Measurements from ENCODE around the gene ATP8B4.
"Not testable (repeated sequence)": the region's sequence is repeated elsewhere in the genome, so short reads cannot be mapped to it uniquely, and the experiment has no call there.

The ATP8B4 gene

GRCh38 chr15:50107591-50108408 lies 11.2 kb downstream of the ATP8B4 start:
- DNase-seq = no peak

- no peak for DNase-seq
Measured at GRCh38 chr15:50107157-50107556, 11.9 kb downstream of the ATP8B4 start.

GRCh38 chr15:50106457-50106856 lies 12.6 kb downstream of the ATP8B4 start:
- no peak for DNase-seq

- no peak for DNase-seq
Measured at GRCh38 chr15:50100486-50100885, 18.5 kb downstream of the ATP8B4 start.

- no peak for DNase-seq
Measured at GRCh38 chr15:50098545-50098944, 20.5 kb downstream of the ATP8B4 start.

- DNase-seq = no peak
Measured at GRCh38 chr15:50095938-50096821, 22.9 kb downstream of the ATP8B4 start.

GRCh38 chr15:50089386-50089785 lies 29.6 kb downstream of the ATP8B4 start:
- DNase-seq = not testable (repeated sequence)

GRCh38 chr15:50084932-50085331 lies 34.1 kb downstream of the ATP8B4 start:
- DNase-seq = no peak

GRCh38 chr15:50083424-50084025 lies 35.5 kb downstream of the ATP8B4 start:
- DNase-seq = no peak

- DNase-seq = no peak
Measured at GRCh38 chr15:50082066-50082465, 37.0 kb downstream of the ATP8B4 start.

- no peak for DNase-seq
Measured at GRCh38 chr15:50077651-50078050, 41.4 kb downstream of the ATP8B4 start.

GRCh38 chr15:50077176-50077575 lies 41.9 kb downstream of the ATP8B4 start:
- DNase-seq = no peak

GRCh38 chr15:50075319-50075718 lies 43.7 kb downstream of the ATP8B4 start:
- DNase-seq = no peak

GRCh38 chr15:50071551-50072258 lies 47.3 kb downstream of the ATP8B4 start:
- DNase-seq = no peak

- DNase-seq = no peak
Measured at GRCh38 chr15:50068016-50068415, 51.0 kb downstream of the ATP8B4 start.

GRCh38 chr15:50067254-50067653 lies 51.8 kb downstream of the ATP8B4 start:
- no peak for DNase-seq

- DNase-seq = no peak
Measured at GRCh38 chr15:50066666-50067065, 52.4 kb downstream of the ATP8B4 start.

- DNase-seq = no peak
Measured at GRCh38 chr15:50066202-50066601, 52.8 kb downstream of the ATP8B4 start.

- DNase-seq = no peak
Measured at GRCh38 chr15:50065279-50065678, 53.8 kb downstream of the ATP8B4 start.

- no peak for DNase-seq
Measured at GRCh38 chr15:50064673-50065072, 54.4 kb downstream of the ATP8B4 start.

GRCh38 chr15:50063226-50063625 lies 55.8 kb downstream of the ATP8B4 start:
- no peak for DNase-seq

GRCh38 chr15:50061503-50061902 lies 57.5 kb downstream of the ATP8B4 start:
- DNase-seq = no peak

GRCh38 chr15:50059883-50060282 lies 59.1 kb downstream of the ATP8B4 start:
- no peak for DNase-seq

Data from activated CD4-positive, alpha-beta T cell treated with anti-CD3 and anti-CD28 coated beads, Interleukin-2, amount 50 U/mL, for 1 hour (primary cell).